Measurements from ENCODE around the gene PROCA1.

DNA sequence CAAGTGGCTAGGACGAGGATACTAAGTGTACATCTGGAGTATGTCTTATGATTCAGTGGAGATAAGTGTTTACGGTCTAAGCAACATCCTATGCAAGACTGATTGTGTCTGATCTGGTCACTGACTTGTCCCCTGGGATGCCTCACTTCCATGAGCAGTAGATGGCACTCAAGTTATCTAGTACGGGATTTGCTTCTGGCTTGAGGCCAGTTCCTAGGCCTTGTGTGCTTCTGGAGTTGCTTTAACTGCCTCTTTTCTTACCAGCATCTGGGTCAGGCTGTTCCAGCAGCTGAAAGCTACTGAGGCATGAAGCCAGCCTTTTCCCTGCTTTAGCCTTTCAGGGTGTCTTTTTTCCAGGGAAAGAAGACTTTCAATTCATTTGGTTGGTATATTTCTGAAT, 26.7 kb downstream of the PROCA1 start:
- TF ChIP-seq, protein P1, sequence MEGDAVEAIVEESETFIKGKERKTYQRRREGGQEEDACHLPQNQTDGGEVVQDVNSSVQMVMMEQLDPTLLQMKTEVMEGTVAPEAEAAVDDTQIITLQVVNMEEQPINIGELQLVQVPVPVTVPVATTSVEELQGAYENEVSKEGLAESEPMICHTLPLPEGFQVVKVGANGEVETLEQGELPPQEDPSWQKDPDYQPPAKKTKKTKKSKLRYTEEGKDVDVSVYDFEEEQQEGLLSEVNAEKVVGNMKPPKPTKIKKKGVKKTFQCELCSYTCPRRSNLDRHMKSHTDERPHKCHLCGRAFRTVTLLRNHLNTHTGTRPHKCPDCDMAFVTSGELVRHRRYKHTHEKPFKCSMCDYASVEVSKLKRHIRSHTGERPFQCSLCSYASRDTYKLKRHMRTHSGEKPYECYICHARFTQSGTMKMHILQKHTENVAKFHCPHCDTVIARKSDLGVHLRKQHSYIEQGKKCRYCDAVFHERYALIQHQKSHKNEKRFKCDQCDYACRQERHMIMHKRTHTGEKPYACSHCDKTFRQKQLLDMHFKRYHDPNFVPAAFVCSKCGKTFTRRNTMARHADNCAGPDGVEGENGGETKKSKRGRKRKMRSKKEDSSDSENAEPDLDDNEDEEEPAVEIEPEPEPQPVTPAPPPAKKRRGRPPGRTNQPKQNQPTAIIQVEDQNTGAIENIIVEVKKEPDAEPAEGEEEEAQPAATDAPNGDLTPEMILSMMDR (IDR thresholded peaks at IDR 0.05; ENCODE audit: low read depth, low read length), result no peak
- TF ChIP-seq EZH2phosphoT487 (IDR thresholded peaks at IDR 0.05; ENCODE audit: low read depth), result no peak

Data from OCI-LY3 (cell line).